ENCODE measurements around the gene TSPAN7. TPM values are rescaled to one million over a fixed set of nuclear protein-coding genes. Genes with fewer than 3 reads are reported as not detected.

Gene TSPAN7
- total RNA-seq, 4 donors from 2014 or later, result 26.9 to 170 (median 134) TPM

DNA sequence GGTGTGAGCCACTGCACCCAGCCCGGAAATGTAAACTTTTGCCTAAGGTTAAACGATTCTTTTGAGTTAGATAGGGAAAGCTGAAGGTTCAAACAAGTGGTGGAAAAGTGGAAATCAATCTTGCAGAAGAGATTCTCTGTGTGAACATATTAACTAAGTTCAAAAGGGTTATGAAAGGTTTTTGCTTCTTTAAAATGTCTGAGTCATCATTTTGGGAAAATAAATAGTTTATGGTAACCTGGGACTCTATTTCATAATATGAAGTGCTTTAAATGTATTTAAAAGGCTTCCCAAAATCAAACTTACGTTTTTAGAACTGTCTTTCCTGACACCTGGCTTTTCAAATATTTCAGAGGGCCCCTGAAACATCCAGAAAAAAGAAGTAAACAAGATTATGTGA, 166.3 kb downstream of the TSPAN7 start:
- Histone ChIP-seq H3K4me1 (no peaks in the 10 kb centered on the region), H3K4me3 (no peak overlapping the region), H3K9me3 (no peaks in the 10 kb centered on the region), H3K27ac (no peak overlapping the region), H3K36me3 (no peaks in the 10 kb centered on the region), H3K27me3 (no peaks in the 10 kb centered on the region)
- no peak for TF ChIP-seq POLR2AphosphoS5 (IDR thresholded peaks at IDR 0.05)
- TF ChIP-seq POLR2A (IDR thresholded peaks at IDR 0.05), result no peak
- TF ChIP-seq EP300 (IDR thresholded peaks at IDR 0.05; ENCODE audit: low read depth), result no peak
- TF ChIP-seq, protein P1, sequence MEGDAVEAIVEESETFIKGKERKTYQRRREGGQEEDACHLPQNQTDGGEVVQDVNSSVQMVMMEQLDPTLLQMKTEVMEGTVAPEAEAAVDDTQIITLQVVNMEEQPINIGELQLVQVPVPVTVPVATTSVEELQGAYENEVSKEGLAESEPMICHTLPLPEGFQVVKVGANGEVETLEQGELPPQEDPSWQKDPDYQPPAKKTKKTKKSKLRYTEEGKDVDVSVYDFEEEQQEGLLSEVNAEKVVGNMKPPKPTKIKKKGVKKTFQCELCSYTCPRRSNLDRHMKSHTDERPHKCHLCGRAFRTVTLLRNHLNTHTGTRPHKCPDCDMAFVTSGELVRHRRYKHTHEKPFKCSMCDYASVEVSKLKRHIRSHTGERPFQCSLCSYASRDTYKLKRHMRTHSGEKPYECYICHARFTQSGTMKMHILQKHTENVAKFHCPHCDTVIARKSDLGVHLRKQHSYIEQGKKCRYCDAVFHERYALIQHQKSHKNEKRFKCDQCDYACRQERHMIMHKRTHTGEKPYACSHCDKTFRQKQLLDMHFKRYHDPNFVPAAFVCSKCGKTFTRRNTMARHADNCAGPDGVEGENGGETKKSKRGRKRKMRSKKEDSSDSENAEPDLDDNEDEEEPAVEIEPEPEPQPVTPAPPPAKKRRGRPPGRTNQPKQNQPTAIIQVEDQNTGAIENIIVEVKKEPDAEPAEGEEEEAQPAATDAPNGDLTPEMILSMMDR (IDR thresholded peaks at IDR 0.05), result no peak
- intact Hi-C loops (cut with DNase I; ENCODE audit: low total_unique reads) (no loop called here), in situ Hi-C loops (cut with MboI; ENCODE audit: low pct_ligation_motif_present in 1 of 4, low pct_unique_long_range_greater_than_20kb in 1 of 4, low sequenced_read_pairs in 3 of 4) (no loop called here)
- WGBS, 2 donors (ENCODE audit: low coverage in 1 of 2), result 60 to 61% methylated on average over 1 to 3 of the region's 3 CpGs
- DNase-seq, result no peak

- Histone ChIP-seq H3K4me3 (no peak overlapping the region), H3K4me1 (no peaks in the 10 kb centered on the region), H3K27ac (no peak overlapping the region), H3K9me3 (no peaks in the 10 kb centered on the region), H3K36me3 (no peaks in the 10 kb centered on the region), H3K27me3 (no peaks in the 10 kb centered on the region)
- 69 to 100% methylated on average over 1 of the region's 1 CpG for WGBS, 2 donors (ENCODE audit: low coverage in 1 of 2)
- in situ Hi-C loops (cut with MboI; ENCODE audit: low pct_ligation_motif_present in 1 of 4, low pct_unique_long_range_greater_than_20kb in 1 of 4, low sequenced_read_pairs in 3 of 4) (no loop called here), intact Hi-C loops (cut with DNase I; ENCODE audit: low total_unique reads) (no loop called here)
- TF ChIP-seq, protein P1 (IDR thresholded peaks at IDR 0.05), result no peak
- no peak for TF ChIP-seq EP300 (IDR thresholded peaks at IDR 0.05; ENCODE audit: low read depth)
- TF ChIP-seq POLR2A (IDR thresholded peaks at IDR 0.05), result no peak
- DNase-seq, result no peak
Measured at GRCh38 chrX:38732866-38733265, 171.5 kb downstream of the TSPAN7 start.

Small RNA genes lying within 50 kb of the gene (small RNA-seq; reads per million reads assigned to genes)
- gene RNU7-7P, result 0 reads per million in 4 donors

Other genes starting within 250 kb of the TSPAN7 start
- 10 to 100 TPM; 11.9 to 33.3 (median 23.7) TPM for gene RPGR, start 234.0 kb upstream of the TSPAN7 start, total RNA-seq
- gene OTC, start 208.9 kb upstream of the TSPAN7 start, total RNA-seq, result 1 to 10 TPM in 1 of 4 donors, under 1 TPM in 1, not detected in 2; 0.95 to 1.4 TPM
- 10 to 100 TPM; 23.9 to 49.7 (median 33.4) TPM for gene MID1IP1, start 239.9 kb downstream of the TSPAN7 start, total RNA-seq